CD4-positive, alpha-beta T cell treated with Interleukin-15 for 4 hours (primary cell): ENCODE results near the gene MAGI1.

Source experiments
- DNase-seq: peaks from one replicate; pipeline ENCODE4 v3.0.0-alpha.2; 2020; ENCODE audit warnings: low spot score

Gene MAGI1

DNA sequence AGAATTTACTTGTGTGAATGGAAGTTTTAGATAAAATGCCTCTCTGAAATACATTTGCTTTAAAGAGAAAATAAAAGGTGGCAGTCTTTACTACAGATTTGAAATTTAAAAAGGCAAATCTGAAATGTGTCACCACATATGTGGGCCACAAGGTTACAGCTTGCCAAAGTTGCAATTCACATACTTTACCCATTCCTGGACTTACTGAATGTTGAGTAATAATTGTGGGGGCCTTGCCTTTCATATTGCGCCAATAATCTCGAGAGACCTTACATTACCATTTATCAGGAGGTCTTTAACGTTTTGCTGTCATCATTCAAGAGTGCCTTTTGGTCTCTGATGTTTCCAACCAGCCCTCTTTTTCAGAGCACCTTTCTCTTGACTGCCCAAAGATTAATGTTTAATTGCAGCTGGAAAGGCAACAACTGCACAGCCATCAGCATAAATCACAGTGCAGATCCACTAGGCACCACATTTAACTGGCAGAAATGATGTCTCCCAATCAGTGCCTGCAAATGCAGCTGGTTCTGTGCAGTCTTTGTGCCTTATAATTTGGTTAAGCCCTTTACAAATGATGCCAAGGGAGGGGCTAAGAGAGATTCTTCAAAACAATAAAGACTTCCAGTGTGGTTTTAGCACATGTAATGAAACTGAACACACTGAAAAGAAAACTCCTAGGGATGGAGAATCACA, 206.8 kb downstream of the MAGI1 start:
- DNase-seq: no peak

DNA sequence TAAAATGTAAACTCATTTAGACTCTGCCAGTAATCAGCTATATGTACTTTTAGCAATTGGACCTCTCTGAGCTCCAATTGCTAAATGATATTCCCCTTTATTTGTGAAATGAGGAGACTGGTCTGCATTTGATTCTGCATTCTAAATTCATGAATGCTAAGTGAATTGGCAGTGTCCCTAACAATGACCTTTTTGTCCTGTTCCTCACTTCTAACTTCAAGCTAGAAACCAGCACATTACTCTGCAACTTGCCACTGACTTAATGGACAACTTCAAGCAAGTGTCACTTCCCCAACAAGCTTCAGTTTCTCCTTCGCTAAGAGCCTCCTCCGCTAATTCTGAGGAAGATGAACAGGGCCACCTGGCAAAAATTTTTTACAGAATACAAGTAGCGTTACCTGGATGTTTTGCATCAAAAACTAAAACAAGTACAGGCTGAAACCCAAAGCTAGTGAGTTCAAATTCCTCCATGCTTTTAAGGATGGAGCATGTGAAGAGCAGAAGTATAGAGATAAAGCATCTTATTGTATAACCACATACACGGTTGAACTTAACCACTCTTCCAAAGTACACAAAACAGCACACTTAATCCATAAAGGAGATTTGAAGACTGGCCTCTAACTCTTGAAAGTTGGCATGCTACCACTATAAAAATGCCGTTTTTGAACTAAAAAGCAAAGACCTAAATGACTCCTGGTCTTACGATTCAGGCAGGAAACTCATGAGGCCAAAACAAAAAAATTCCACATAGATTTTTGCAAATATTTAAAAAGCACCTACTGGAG, 207.6 kb downstream of the MAGI1 start:
- DNase-seq: no peak

DNA sequence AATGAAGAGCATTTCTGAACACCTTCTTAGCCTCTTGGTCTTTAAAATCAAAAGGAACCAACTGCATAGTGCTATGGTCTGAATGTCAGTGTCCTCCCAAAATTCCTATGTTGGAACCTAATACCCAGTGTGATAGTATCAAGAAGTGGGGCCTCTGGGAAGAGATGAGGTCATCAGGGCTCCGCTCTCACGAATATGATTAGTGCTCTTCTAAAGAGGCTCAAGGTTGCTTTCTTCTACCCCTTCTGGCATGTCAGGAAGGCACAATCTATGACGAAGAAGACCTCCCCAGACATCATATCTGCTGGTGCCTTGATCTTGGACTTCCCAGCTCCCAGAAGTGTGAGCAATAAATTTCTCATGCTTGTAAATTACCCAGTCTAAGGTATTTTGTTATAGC, 209.5 kb downstream of the MAGI1 start:
- DNase-seq: no peak

DNA sequence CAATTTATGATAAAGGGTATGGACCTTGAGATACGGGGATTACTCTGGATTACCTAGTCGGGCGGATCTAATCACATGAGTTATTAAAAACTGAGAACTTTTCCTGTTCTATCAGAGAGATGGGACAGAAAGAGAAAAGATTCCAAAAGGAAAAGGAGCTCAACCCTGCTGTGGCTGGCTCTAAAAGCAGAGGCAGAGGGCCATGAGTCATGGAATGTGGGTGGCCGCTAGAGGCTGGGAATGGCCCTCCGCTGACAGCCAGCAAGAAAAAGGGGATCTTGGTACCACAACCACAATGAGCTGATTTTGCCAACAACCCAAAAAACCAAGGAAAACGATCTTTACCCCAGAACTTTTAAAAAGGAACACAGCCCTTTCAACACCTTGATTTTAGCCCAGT, 210.0 kb downstream of the MAGI1 start:
- DNase-seq: no peak

DNA sequence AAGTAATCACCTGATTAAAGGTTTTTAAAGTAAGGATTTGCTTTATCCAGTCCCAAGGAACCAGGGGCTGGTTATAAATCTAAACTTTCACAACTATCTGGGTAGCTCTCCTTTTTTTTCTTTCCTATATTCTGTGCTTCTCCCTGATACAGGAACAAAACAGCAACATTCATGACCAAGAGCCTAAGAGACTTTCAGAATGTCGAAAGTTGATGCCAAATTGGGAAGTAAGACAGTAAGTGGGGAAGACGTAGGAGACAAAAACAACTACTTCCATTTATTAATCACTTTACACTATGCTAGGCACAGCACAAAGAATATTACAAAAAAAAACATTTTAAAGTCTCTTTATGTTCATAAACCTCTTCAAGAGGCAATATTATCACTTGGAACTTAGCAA, 211.6 kb downstream of the MAGI1 start:
- DNase-seq: no peak

DNA sequence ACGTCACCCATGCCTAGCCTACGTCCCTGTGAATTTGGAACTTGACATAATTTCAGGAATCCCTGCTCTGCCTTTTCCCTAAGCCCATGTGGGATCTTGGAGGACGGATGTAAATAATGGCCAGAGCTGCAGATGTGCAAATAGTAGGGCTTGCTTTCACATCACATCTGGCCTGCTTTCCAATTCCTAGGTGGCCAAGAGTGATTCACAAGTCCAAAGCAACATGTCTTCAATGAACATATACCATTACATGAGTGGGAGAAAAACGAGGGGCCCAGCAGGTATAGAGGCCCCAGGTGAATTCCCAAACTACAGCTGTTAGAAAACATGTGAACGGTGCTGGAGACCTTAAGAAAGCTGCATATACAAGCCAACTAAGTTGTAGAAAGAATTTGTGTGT, 214.6 kb downstream of the MAGI1 start:
- no peak for DNase-seq

DNA sequence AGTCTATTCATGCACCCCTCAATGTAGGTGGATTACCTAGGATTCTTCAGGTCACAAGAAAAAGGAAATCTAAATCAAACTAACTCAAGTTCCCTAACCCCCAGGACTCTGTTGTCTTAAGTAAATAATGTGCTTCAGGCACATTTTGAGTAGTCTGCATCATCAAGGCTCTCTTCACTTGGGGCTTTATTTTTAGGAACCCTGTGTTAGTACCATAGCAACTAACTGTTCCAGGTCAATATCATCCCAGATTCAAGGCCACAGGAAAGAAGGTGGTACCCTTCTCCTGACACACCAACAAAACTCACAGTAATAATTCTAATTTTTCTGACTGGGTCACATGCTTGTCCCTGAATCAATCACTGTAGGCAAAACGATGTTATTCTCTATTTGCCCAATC, 218.1 kb downstream of the MAGI1 start:
- DNase-seq: no peak

DNA sequence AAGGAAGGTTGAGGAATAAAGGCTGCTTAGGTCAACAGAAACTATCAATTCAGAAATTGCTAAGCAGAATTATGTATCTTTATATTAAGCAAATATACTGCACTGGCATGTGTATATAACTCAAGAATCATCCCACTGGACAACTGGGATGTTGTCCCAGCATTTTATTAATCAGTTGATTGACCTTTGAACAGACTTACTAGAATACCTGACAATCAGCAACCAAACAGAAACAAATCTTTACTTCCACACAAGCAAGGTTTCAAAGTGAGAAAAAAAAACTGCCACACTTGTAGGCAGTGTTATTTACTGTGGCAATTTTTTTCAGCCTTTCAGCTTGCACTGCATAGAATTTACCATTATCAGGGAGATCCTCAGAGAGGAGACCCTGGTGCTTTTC, 218.8 kb downstream of the MAGI1 start:
- no peak for DNase-seq

DNA sequence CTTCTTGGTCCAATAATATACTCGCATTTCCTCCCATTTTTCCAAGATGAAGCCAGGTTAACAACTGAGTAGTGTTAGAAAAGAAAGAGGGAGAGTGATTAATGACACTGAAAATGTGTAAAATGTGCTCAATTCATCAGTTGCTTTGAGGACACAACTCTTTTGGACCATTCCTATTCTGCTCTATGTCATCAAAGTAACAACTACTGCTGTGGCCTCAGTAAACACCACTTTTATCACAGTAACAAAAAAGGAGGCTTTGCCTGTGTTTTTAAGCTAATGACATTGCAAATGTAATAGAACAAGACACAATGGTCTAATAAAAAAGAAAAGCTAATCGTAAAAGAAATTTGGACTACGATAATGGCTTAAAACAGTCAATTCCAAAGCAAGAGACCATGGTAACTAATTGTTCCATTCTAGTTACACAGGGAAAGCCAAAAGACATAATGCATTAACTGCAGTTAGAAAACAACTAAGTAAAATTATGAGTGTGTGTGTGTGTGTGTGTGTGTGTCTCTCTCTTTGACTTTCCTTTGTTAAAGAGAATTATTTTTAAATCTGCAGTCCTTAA, 221.1 kb downstream of the MAGI1 start:
- no peak for DNase-seq

DNA sequence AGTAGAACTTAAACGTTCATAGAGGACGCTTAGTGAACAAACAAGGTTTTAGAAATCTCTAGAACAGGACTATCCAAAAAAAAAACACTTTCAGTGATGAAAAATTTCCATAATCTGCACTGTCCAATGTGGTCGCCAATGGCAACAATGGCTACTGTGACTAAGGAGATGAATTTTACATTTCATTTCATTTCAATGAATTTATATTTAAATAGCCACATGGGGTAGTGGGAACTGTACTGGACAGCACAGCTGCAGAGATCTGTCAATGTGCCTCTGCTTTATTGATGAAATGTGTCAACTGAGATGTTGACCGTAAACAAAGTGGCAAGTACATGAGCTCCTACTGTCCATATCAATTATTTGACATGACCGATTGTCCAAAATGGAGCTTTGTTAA, 222.5 kb downstream of the MAGI1 start:
- no peak for DNase-seq

DNA sequence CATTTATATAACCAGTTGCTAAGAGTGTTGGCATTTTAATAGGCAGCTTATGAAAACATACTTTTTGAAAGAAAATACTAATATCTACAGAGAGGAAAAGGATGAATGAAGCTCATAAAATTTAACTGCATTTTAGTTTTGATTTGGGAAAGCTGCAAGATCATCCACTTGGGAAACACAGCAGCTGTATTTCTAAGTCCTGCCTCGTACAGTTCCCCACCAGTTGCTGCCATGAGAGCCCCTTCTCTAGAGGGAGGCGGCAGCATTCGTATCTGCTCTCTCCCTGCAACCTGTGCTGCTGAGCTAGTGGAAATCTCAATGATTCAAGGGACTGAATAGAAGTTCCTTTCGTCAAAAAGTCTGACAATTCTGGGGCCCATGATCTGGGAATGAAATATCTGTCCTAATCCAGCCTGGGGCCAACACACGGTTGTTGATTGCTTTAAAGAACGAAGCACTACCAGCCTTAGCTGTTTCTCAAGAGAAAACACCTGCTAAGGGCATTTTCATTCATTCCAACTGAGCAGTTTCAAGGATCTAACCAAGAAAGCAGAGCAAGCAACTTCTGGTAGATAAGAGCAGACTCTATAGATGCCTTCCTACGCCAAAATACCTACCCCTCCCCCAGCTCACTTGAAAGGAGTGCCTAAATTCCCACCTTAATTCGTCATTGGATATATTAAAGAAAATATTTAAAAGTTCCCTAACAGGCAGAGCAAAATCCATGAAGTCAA, 223.7 kb downstream of the MAGI1 start:
- DNase-seq: no peak

DNA sequence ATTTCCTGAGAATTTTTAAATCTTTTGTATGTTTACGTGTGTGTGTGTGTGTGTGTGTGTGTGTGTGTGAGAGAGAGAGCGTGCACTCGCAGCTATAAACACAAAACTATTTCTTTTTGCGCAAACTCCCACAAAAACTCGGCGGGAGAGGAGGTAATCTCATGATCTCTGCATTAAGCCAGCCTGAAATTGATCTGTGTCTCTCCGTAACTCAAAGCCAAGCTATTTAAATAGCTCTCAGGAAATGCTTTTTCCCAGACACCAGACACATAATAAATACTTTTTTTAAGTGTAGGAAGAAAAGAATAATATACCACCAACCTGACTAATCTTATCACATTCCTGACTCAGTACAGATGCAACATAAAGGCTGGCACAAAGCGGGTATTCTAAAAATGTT, 226.8 kb downstream of the MAGI1 start:
- DNase-seq: no peak

DNA sequence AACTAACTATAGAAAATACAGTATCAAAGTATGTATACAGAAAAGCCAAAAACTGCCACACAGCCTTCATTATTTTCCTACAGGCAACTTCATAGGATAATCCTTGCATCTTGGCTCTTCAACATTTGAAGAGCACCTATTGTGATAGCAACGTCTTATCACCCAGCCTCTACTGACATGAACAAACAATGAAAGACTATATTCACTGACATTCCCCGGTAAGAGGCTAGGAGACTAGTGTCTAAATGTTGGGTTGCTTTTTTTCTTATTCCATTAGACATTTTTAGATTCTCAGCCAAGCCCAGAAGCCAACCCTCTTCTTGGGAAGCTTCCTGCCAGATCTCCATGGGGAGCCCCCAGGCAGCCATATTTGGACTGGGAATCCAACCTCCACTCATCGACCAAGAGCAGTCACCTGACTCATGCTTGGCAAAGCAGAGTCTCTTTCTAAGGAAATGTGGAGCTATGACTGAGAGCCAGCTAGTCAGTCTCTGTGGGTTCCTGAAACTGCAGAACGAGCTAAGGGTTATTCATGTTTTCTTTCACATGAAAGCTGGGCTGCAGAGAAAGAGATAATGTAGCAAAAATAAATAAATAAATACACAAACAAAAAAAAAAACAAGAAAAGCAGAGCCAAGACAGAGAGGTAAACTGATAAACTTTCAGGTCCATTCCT, 227.5 kb downstream of the MAGI1 start:
- no peak for DNase-seq

DNA sequence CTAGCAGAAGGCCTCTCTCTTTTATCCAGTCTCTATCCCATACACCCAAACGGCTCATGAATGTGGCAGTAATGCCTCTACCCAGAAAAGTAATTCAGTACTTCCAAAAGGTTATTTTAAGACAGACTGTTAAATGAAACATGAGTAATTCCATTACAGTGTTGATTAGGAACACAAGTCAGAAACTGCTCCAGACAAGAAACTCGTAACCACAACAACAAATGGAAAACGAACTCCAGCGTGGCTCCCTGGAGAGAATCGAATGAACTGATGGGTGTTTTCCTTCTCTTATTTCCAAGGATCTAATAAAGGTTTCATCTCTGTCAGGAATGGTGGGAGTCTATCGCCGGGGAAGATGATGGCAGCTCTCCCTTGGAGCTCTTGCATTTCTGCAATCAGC, 228.4 kb downstream of the MAGI1 start:
- no peak for DNase-seq

DNA sequence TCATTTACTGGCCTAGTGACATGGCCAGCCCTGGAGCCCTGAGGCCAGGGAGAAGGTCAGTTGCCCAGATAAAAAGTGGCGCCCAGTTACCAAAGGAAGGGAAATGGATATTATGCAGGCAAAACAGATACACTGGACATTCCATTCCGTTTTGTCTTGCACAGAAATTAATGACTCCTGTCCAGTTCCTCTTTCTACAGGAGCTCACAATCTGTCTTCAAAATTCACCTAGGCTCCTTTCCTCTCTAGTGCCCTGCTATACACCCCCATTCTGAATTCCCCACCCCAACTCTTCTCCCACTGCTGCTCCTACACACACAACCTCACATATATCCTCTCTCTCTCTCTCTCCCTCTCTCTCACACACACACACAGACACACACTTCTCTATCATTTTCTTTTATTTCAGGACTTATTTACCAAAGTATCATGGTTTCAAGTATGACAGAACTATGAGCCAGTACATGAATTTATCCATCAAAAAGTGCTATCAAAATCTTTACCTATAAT, 229.0 kb downstream of the MAGI1 start:
- DNase-seq: no peak

DNA sequence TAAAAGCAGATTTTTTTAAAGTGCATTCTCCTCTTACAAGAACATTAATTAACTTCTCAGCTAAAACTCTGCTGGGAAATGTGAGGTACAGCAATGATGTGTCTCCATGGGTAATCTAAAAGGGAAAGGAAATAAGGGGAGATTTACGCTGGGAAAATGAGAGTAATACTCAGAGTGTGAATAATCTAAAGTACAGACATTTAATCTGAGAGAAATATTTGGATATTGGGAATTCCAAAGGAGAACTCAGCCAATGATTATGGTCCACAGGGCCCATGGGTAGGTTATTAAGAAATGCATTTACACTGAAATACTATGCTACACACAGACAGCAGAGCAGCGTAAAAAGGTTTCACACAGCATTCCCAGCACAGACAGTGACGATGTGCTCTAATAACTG, 229.9 kb downstream of the MAGI1 start:
- no peak for DNase-seq

DNA sequence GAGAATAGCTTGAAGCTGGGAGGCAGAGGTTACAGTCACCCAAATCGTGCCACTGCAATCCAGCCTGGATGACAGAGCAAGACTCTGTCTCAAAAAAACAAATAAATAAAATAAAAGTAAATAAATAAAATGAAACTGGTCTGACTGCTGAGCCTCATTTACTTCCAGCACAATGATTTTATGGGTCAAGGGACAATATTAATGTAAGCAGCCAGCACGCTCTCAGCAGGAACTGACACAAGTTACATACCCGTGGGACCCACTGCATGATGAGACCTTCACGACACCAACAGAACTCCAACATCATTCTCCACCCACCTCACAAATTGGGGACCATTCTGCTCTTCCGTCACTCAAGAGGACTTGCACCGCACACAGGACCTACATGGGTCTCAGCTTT, 230.3 kb downstream of the MAGI1 start:
- DNase-seq: no peak

DNA sequence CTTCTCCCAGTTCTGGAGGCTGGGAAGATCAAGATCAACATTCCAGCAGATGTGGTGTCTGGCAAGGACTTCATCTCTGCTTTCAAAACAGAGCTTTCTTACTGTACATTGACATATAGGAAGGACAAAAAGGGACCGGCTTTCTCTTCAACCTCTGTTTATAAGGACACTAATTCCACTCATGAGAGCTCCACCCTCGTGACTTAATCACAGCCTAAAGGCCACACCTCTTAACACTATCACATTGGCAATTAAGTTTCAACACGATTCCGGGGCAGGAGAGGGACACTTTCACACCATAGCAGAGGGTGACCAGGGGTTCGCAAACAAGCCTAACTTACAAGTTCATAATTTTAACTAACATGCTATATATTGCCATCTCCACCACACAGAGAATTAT, 231.5 kb downstream of the MAGI1 start:
- no peak for DNase-seq

DNA sequence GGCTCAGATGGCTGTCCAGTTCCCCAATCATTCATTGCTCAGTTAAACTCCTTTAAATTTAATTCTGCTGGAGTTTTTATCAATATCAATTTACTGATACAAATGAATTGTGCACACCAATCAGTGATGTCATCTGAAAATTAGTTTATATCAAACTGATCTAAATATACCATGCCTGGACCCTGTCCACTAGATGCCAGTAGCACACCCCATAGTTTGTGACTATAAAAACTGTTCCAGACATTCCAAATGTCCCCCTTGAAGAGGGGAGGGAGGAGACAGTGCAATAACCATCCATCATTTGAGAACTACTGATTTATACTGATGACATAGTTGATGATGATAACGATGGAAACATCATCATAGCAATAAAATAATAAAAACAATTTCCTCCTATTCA, 232.1 kb downstream of the MAGI1 start:
- no peak for DNase-seq

DNA sequence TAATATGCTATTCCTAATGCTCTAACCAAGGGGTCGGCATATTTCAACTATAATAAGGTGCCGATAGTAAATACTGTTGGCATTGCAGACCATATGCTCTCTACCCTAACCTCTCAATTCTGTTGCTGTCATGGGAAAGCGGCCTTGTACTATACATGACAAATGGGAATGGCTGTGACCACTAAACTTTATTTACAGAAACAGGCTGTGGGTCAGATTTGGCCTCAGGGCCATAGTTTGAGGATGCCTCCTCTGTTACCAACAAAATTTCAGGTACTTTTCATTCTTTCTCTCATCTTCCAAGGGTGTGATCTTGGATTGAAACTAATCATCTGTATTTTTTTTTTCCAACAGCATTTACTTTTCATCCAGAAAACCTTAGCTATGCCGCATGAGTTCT, 242.0 kb downstream of the MAGI1 start:
- DNase-seq: no peak

DNA sequence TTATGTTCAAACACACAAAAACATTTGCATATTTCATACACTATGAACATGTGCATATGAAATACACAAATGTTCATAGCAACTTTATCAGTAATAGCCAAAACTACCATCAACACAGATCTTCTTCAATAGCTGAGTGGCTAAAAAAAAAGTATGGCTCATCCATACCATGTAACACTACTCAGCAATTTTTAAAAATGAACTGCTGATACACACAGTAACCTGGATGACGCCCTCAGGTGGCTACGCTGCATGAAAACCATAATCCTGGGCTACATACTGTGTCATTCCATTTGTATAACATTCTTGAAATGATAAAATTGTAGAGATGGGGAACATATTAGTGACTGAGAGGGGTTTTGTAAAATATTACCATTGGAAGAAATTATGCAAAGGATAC, 243.6 kb downstream of the MAGI1 start:
- DNase-seq: no peak
